HG03571 (cell line): ENCODE results near the gene RAB5IF.
A peak's percentile ranks its signal among the peaks of the same experiment; 100 is the strongest.
"Not testable (repeated sequence)": the region's sequence is repeated elsewhere in the genome, so short reads cannot be mapped to it uniquely, and the experiment has no call there.

ENCODE experiments used
- ATAC-seq: cut with Tn5 transposase; IDR thresholded peaks from one replicate; pipeline ENCODE4 v1.9.1; 2021; ENCODE audit not compliant: unreplicated experiment

RAB5IF gene

GRCh38 chr20:36605399-36606157 is at the start of gene RAB5IF:
TSS of gene RAB5IF (plus strand) at chr20:36605779. CDS start at chr20:36605952, 173 bp downstream.
- ATAC-seq: peak; percentile 75

GRCh38 chr20:36562724-36563123 is 42.9 kb upstream of the RAB5IF start:
- no peak for ATAC-seq

GRCh38 chr20:36563374-36563773 is 42.2 kb upstream of the RAB5IF start:
- no peak for ATAC-seq

DNA sequence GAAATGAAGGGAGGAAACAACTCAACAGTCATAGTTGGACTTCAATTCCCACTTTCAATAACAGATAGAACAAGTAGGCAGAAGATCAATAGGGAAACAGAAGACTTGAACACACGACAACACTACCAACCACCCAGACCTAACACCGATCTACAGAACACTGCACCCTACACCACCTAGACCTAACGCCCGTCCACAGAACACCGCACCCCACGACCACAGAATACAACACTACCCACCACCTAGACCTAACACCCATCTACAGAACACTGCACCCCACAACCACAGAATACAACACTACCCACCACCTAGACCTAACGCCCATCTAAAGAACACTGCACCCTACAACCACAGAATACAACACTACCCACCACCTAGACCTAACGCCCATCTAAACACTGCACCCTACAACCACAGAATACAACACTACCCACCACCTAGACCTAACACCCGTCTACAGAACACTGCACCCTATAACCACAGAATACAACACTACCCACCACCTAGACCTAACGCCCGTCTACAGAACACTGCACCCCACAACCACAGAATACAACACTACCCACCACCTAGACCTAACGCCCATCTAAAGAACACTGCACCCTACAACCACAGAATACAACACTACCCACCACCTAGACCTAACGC is 41.4 kb upstream of the RAB5IF start:
- ATAC-seq: not testable (repeated sequence)

GRCh38 chr20:36564726-36565121 is 40.9 kb upstream of the RAB5IF start:
- ATAC-seq: not testable (repeated sequence)

DNA sequence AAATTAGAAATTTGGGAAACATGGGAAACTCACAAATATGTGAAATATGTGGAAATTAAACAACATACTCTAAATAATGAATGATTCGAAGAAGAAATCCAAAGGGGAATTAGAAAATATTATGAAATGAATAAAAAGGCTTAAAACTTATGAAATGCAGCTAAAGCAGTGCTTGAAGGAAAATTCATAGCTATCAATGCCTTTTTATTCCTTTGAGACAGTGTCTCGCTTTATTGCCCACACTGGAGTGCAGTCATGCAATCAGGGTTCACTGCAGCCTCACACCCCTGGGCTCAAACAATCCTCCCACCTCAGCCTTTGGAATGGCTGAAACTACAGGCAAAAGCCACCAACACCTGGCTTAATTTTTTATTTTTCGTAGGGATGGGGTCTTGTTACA is 40.1 kb upstream of the RAB5IF start:
- no peak for ATAC-seq

- ATAC-seq: no peak
These were observed 35.6 kb upstream of the RAB5IF start for GRCh38 chr20:36569847-36570429.

GRCh38 chr20:36571564-36572504 is 33.7 kb upstream of the RAB5IF start:
- ATAC-seq: no peak

GRCh38 chr20:36572701-36573102 is 32.9 kb upstream of the RAB5IF start:
- ATAC-seq: peak; percentile 4

DNA sequence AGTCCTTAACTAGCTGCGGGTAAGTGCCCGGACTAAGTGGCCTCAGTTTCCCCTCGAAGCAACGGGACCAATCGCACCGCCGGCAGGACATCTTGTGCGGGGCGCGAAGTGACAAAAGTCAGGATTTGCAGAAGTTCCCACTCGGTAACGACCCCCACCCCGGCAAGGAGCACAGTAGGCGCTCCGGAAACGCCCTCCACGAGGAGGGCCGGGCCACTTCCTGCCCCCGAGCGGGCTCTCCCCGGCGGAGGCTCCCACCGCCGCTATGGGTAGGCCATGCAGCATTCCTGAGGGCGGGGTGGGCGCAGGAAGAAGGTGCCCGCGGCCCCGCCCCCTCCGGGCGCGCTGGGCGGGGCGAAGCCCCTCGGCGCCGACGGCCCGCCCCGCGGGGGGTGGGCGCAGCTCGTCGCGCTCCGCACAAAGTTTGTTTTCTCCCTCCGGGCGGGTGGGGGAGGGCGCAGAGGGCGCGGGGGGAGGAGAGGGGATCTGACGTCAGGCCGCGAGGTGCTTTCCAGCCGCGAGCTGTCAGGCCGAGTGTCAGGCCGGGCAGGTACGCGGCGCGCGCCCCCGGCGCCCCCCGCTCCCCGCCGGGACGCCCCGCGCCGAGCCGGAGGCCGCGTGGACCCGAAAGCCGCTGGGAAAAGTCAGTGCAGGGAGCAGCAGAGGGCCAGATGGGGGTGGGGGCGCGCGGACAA is 32.3 kb upstream of the RAB5IF start, which contains the start of gene TGIF2:
Gene TGIF2 (plus strand): TSS at position 495 of the 695 bp plus-strand sequence. CDS start 5,178 bp downstream, outside the sequence.
- ATAC-seq: peak; percentile 44

- no peak for ATAC-seq
These were observed 31.7 kb upstream of the RAB5IF start for GRCh38 chr20:36573798-36574365.

DNA sequence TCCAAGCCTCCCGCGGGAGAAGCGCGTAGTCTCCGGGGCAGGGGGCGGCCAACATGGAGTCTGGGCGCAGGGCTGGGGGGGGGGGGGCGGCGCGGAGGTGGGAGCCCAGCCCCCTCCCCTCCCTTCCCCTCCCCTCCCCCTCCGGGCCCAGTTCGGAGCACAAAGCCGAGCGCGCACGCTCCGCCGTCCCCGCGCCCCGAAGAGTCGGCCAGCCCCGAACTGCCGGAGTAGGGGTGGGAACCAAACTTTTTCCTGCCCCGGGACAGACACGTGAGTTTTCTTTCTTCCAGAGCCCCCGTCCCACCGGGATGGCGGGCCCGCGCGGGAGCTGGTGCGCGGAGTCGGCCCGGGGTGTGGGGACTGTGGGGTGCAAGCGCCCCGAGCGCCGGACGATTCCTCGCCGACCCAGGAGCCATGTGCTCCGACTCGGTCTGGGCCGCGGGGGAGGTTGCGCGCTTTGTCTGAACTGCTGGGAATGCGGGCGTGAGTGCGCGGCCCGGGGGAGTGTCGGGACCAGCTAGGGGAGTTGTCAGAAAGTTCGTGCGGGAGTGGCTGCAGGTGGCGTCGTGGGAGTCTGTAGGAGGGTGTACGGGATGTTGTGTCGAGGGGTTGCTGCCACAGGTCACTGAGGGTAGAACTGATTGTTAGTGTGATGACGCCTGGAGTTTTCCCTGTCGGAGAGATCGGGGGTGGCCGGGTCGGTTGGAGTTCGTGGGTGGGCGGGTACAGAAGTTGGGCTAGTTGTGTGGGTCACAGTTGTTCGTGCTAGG is 31.0 kb upstream of the RAB5IF start:
- no peak for ATAC-seq

DNA sequence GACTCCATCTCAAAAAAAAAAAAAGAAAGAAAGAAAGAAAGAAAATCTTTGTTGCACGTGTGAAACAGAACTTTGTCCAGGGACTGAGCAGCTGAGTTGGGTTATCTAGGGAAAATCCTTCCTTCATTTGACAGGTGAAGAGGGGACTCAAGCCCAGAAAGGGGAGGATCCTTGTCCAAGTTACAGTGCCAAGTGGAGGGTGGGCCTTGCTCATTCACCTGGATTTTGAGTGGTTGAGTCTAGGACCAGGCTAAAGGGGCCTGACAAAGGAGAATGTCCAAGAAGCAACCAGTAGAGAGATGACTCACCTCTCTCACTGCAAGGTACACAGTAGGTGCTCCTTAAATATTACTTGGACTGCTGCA is 29.5 kb upstream of the RAB5IF start:
- no peak for ATAC-seq

- ATAC-seq: no peak
These were observed 27.1 kb upstream of the RAB5IF start for GRCh38 chr20:36578356-36579041.

DNA sequence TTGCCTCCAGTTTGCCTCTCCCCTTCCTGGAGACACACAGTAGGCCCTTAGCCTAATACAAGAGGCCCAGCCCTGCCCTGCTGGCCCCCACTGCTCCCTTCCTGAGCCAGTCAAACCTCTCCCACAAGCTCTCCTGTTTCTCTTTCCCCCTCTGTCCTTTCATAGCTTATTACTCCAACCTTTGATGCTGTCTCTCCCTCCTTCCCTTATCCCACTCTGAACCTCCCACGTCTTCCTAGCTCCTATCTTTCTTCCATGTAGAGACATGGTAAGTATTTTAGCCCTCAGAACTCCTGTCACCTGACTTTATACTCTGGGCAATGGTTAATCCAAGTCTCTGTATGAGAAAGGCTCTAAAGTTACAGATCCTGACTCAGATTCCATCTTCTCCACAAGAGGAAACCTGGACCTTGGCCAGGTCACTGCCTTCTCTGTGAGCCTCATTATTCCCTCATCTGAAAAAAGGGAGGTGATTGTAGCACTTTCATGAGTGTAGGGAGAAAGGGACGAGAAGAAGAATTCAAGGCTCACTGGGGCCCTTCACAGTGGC is 25.5 kb upstream of the RAB5IF start:
- ATAC-seq: no peak

DNA sequence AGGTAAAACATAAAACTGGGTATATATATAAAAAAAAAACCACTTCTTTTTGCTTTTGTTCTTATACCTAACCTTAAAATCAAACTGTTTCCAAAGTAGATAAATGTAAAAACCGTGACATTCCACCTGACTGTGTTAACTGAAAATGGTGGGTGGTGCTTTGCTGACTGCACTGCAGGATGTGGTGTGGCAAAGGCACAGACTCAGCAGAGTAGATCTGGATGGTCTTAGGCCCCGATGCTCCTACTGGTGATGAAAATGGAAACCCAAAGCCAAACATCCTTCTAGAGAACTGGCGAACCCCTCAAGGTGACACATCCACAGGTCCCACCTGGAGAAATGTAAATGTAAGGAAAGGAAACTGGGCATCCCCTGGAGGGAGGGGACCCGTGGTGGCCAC is 23.3 kb upstream of the RAB5IF start:
- no peak for ATAC-seq

- ATAC-seq: no peak
These were observed 22.8 kb upstream of the RAB5IF start for GRCh38 chr20:36582821-36583220.

GRCh38 chr20:36584018-36584481 is 21.5 kb upstream of the RAB5IF start:
- no peak for ATAC-seq
